ENCODE results near the gene PLAAT4.
"Not testable (repeated sequence)": the region's sequence is repeated elsewhere in the genome, so short reads cannot be mapped to it uniquely, and the experiment has no call there.

Gene PLAAT4

DNA sequence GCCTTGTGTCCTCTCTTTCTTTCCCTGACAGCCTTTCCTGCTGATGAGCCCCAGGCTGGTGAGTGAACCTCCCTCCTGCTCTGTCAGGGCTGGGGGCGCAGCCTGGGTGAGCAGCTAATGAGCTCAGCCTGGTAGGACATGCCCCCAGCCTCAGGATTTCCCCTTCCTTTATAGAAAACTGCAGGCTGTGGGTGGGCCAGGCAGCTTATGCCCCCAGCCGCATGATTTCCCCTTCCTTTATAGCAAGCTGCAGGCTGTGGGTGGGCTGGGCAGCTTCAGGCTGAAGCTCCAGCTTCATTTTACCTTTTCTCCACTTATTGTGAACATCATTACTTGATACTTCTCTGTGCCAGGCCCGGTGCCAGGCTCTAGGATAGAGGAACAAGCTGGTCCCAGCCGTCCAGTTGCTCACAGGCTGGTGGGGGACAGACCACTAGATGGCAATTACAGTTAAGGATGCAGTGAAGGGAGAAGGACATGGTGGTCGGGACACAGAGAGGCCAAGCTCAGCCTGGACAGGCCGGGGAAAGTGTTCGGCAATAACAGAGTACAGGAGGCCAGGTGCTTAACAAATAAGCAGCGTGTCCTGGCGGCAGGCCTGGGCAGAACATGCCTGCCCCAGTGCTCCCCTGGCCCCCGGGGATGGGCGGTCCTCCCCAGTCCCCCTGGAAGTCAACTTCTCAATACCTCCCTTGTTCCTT is 25.4 kb upstream of the PLAAT4 start:
- DNase-seq = no peak

DNA sequence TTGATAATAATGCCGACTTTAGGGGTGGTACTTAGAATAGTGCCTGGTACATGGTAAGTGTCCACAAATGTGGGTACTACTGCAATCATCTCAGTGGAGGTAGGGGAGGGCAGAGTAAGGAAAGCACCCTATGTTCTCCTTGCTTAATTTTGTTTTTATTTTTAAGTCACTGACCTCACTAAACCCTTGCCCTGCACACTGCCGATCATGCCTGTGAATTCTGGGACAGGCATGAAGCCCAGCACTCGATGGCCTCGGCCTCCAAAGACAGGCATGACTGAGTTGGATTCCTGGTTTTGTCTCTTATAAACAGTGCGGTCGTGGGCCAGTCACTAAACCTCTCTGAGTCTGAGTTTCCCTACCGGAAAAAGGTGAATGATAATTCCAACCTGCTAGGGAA is 23.8 kb upstream of the PLAAT4 start:
- no peak for DNase-seq

DNA sequence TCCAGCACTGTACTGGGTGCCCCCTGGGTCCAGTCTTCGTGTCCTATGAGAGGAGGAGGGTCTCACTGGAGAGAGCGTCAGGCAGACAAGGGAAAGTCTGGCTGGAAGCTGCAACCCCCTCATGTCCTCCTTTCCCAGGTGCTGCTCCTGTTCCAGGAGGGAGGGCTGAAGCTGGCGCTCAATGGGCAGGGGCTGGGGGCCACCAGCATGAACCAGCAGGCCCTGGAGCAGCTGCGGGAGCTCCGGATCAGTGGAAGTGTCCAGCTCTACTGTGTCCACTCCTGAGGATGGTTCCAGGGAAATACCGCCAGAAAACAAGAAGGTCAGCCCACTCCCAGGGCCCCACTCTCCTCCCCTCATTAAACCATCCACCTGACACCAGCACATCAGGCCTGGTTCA is 20.5 kb upstream of the PLAAT4 start:
- DNase-seq = no peak

DNA sequence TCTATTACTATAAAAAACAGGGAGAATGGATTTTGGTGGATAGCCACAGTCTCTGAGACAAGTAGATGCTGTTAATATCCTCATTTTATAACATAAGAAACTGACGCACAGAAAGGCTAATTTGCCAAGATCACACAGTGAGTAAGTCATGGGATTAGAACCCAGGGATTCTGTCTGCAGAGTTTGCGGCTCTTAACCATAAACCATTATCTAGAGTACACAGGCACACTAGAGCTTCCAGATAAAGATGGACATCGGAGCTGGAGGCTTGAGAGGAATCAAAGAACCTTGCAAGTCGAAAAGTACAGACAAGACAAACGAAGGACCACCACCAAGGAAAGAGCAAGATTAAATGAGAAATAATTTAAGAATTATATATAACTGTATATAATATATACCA is 19.5 kb upstream of the PLAAT4 start:
- DNase-seq = no peak

DNA sequence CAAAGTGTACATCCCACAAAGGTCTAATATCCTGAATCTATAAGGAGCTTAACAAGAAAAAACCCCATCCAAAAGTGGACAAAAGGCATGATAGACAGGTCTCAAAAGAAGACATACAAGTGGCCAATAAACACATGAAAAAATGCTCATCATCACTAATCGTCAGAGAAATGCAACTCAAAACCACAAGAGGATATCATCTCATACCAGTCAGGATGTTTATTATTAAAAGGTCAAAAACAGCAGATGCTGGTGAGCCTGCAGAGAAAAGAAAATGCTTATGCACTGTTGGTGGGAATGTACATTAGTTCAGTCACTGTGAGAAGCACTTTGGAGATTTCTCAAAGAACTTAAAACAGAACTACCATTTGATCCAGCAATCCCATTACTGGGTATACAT is 18.1 kb upstream of the PLAAT4 start:
- no peak for DNase-seq

DNA sequence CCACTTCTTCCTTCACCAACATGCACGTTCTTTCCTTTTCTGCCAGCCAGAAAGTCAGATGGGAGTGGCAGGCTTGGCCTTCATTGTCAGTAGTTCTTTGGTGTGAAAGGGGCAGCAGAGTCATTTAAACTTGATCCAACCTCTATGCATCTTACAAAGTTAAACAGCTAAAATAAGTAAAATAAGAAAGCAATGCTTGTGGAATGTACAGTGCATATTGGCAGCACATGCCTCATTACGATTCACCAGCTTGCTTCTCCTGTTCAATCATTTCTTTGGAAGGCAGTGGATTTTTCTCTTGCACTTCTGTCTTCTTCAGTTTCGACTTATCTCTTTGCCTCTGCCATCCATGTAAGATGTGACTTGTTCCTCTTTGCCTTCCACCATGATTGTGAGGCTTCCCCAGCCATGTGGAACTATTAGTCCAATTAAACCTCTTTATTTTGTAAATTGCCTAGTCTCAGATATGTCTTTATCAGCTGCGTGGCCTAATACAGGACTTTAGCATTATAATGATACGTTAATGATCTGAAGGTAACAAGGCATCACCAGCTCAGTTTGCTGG is 15.9 kb upstream of the PLAAT4 start:
- no peak for DNase-seq

DNA sequence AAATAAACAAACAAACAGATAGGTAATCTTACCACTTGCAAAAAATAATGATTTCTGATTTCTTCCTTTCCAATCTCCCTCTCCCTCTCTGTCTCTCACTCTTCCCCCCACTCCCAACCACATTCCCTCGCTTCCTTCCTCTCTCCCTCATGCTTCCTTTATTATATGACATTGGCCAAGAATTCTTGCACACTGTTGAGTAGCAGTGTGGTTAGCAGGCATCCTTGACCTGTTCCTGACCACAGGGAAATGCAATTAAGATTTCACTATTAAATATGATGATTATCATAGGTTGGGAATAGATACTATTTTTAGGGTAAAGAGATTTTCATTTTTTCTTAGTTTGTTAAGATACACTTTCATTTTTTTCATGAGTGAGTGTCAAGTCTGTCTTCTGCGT is 14.7 kb upstream of the PLAAT4 start:
- DNase-seq = no peak

DNA sequence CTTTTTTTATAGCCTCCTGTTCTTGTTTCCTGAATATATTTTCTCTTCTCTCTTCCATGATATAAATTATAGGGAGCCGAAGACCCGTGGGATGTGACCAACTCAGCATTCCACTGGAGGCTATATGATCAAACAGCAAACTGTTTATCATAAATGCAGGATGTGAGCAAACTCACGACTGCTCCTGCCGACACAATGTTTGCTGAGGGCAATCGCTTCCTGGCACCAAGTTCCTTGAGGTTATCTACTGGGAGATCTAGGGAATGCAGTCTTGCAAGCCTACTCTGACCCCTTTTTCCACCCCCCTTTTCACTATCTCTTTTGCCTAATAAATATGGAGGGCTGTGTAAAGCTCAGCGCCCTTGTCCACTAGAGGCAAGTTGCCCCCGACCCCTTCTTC is 13.5 kb upstream of the PLAAT4 start:
- no peak for DNase-seq

DNA sequence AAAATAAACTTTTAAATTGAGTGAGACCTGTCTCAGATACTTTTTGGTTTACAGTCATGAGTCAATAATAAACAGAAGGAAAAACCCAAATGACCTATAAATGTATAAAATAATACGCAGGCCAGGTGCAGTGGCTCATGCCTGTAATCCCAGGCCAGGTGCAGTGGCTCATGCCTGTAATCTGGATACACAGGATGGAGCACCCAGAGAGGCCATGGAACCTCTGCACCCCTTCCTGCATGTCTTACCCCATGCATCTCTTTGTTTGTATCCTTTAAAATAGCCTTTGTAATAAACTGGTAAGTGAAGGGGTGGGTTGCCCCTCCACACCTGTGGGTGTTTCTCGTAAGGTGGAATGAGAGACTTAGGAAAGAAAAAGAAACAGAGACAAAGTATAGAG is 8.9 kb upstream of the PLAAT4 start:
- DNase-seq = no peak

DNA sequence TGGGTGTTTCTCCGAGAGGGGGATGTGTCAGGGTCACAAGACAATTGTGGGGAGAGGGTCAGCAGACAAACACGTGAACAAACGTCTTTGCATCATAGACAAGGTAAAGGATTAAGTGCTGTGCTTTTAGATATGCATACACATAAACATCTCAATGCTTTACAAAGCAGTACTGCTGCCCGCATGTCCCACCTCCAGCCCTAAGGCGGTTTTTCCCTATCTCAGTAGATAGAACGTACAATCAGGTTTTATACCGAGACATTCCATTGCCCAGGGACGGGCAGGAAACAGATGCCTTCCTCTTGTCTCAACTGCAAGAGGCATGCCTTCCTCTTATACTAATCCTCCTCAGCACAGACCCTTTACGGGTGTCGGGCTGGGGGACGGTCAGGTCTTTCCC is 8.5 kb upstream of the PLAAT4 start:
- DNase-seq = not testable (repeated sequence)

DNA sequence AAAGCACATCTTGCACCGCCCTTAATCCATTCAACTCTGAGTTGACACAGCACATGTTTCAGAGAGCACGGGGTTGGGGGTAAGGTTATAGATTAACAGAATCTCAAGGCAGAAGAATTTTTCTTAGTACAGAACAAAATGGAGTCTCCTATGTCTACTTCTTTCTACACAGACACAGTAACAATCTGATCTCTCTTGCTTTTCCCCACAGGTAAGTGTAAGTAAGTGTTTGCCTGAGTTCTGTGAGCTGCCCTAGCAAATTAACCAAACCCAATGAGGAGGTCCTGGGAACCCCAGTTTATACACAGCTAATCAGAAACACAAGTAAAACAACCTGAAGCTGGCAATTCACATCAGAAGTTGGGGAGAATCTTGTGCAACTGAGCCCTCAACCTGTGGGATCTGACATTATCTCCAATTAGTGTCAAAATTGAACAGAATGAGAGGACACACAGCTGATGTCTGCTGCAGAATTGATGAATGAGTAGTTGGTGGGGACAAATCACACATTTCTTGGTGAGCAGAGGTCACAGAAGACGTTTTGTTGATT is 7.8 kb upstream of the PLAAT4 start:
- DNase-seq = not testable (repeated sequence)

DNA sequence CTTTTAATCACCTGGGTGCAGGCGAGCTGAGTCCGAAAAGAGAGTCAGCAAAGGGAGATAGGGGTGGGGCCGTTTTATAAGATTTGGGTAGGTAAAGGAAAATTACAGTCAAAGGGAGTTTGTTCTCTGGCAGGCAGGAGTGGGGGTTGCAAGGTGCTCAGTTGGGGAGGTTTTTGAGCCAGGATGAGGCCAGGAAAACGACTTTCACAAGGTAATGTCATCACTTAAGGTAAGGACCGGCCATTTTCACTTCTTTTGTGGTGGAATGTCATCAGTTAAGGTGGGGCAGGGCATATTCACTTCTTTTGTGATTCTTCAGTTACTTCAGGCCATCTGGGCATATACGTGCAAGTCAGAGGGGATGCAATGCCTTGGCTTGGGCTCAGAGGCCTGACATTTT is 7.2 kb upstream of the PLAAT4 start:
- not testable (repeated sequence) for DNase-seq

DNA sequence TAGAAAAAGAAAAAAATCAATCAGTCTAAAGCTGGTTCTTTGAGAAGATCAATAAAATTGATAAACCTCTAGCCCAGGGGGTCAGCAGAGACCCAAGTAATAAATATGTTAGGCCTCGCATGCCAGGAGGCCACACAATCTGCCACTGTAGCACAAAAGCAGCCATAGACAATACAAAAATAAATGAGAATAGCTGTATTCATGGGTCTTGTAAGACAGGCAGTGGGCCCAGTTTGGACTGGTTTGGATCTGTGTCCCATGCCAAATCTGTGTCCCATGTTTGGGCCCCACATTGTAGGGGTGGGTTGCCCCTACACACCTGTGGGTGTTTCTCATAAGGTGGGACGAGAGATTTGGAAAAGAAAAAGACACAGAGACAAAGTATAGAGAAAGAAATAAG is 6.6 kb upstream of the PLAAT4 start:
- DNase-seq = no peak

DNA sequence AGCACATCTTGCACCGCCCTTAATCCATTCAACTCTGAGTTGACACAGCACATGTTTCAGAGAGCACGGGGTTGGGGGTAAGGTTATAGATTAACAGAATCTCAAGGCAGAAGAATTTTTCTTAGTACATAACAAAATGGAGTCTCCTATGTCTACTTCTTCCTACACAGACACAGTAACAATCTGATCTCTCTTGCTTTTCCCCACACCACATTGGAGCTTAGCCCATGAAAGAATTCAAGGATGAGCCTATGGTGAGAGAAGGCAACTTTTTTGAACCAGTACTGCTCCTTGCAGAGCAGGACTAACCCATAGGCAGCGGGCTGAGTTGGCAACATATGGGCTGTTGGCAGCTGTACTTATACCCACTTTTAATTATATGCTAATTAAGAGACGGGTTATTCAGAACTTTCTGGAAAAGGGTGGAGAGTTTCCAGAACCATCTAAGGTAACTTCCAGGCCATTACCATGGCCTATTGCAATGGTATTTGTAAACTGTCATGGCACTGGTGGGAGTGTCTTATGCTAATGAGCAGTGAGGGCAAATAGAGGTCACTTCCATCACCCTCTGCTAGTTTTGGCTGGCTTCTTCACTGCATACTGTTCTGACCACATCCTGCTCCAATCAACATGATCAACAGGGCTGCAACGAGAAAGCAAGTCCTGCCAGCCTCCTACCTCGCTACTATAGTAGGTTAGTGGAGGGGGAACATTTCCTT is 5.4 kb upstream of the PLAAT4 start:
- not testable (repeated sequence) for DNase-seq

DNA sequence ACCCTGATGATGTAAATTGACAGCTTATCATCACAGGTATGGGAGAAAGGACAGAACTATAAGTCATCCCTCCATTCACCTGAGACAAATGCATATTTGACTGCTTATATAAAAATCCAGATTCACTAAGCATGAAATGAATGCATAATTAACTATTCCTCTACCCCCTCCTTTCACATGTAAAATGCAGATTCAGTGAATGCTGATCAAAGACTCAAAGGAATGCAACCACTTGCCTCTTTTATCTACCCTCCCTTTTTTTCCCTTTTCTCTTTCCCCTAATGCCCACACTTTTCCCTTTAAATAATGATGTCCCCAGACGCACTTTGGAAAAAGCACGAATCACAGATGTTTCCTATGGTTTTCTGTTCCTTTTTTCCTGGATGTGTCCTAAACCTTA is 4.5 kb upstream of the PLAAT4 start:
- no peak for DNase-seq

DNA sequence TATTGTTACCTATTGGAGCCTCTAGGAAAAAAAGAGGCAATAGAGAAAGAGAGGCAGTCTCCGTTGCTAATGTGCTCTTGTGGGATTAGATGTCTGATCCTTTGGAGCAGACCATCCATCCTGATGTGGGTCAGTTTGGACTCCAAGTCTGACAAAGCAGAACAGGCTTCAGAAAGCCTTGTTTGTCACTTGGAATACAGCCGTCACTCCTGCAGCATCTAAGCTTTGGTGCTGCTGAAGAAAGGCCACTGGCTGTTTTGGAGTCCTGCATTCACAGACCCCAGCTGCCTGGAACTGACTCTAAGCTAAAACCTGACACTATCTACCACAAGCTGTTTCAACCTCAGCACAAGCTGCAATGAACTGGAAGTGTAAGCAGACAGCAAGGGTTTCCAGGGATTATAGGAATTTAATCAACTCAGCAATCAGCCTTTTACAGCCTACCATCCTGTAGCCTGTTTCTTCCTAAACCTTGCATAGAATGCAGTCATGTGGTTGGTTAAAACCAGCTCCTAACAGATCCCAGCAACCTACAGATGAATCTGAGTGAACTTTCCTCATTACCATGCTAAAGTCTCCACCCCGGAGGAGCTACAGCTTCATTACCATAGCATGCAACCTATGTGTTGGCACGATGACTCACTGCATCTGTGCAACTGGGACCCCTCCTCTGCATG is 3.7 kb upstream of the PLAAT4 start:
- no peak for DNase-seq

DNA sequence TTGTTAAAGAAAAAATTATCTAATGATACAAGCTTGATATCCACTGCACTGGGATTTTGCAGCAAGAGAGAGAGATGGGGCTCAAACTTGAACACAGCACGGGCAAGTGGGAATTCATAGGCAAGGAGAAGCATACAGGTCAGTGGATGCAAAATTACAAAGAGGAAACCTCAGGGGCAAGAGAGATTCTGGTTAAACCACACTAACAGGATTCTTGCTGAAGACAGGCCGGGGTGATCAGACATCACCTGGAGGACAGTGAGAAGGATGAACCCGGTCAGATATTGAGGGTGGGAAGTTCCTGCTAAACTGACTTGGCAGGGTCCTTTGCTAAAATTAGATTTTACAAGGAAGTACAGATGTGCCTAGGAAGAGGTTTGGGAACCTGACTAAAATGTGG is 2.5 kb upstream of the PLAAT4 start:
- DNase-seq = no peak

DNA sequence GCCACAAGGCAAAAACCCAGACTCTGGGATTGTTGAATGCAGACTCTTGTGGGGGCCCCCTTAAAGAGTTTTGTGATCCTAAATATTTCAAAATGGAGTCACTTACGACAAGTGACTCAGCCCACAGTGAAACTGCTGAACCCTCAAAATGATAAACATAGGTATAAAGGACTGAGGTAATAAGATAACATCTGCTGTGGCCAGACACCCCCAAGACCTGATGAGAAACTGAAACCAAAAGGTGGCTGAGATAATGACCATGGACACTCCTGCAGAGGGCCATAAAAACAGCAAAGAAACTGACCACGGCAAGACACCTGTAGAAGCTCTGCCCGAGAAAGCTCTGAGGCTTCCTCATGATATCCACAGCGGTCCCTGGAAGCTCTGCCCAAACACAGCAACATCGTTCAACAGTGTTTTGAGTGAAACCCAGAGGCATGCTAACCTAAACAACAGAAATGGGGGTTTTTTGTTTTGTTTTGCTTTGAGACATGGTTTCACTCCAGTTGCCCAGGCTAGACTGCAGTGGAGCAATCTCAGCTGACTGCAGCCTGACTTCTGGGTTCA is 1.6 kb upstream of the PLAAT4 start:
- DNase-seq = no peak

DNA sequence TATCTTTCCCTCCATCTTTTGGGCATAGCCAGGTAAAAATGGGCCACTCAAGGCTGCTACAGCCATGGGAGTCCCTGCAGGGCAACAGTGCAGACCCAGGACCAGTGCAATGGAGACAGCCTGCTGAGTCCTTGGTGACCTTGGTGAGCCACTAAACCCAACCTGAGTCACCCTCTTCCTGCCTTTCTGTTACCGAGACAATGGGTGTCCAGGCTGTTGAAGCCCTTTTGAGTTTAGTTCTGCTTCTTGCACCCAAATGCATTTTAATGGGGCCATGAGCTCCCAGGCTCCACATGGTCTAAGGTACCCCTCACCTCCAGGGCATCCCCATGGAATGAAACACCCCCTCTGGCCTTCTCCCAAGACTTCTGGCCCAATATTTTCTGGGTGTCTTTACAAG is 874 bp upstream of the PLAAT4 start:
- no peak for DNase-seq

DNA sequence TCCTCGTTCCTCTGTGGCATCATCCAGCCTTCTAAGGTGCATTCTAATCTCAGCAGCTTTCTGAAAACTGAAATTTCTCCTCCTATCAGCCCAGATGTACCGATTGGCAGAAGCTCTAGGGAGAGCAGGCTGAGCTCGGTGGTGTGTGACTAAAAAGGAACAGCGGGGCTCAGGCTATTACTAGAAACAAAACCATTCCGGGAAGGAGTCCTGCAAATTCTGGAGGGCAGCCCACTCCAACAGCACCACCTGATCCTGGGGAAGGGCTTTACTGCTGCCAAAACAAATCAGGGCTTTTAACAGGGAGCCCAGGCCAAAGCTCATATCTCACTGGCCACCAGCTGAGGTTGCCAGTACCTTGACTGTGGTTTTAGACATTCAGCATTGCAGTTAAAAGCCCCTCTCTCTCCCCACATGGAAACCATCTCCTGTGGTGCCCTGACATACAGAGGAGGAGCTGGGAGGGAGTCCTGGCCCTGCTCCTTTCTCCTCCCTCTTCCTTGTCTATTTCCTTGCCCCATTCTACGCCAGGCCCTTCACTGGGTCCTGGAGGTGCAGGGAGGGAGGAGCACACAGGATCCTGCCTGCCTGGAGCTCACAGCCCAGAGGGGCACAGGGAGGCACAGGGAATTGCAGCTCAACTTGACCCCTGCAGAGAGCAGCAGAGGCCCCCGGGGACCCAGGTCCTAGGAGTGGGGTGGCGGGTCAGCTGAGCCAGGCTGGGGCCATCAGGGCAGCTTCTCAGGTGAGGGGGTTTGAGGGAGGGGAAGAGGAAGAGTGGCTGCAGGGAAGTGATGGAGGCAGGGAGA is 889 bp downstream of the PLAAT4 start:
- no peak for DNase-seq

DNA sequence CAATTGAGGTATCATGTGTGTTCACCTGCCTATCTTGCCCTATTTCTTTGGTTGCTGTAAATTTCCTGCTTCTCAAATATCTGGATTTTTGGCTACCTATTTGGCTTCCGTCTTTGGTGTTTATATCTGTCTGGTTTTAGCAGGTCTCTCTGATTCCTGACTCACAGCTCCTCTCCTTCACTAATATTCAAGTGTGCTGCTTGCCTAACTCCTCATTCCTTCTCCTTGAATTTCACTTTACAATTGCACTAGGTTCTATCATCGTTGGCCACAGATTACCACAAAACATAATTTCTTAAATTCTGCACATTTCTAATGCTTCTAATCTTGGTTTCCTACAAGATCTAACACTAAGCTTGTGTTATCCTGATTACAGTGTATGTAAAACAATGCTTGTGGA is 5.9 kb downstream of the PLAAT4 start:
- DNase-seq = not testable (repeated sequence)

DNA sequence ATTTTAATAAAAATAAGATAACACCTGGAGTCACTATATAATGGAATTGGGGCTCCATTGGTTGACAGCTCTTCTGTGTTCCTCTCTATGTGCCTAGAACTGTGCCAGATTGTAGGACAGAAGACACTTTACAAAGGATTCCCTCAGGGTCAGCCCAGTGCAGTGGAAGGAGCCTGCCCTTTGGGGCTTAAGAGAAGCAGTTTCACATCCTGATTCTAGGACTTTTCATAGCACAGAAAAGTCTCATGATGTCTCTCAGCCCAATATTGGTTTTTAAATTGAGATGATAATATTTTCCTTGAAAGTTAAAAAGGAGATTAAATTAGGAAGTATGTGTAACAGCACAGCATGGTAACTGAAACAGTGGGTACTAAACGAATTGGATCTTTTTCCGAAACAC is 7.1 kb downstream of the PLAAT4 start:
- no peak for DNase-seq

Measured in DMS153 (cell line).